HUES64 (cell line): ENCODE results near the gene RBM7.

Source experiments
- H3K27ac ChIP-seq: 2 replicates; pipeline ENCODE4 v1.7.0; 2013; ENCODE audit warnings: low read depth, low read length, inconsistent platforms
- H3K27me3 ChIP-seq: 2 replicates; pipeline ENCODE4 v1.6.1; 2013; ENCODE audit warnings: mild to moderate bottlenecking, low read length; ENCODE audit not compliant: insufficient read depth
- H3K36me3 ChIP-seq: 2 replicates; pipeline ENCODE4 v1.6.1; 2013; ENCODE audit warnings: mild to moderate bottlenecking, low read length; ENCODE audit not compliant: insufficient read depth
- H3K4me1 ChIP-seq: 2 replicates; pipeline ENCODE4 v1.6.1; 2013; ENCODE audit warnings: mild to moderate bottlenecking, low read length, moderate library complexity; ENCODE audit not compliant: insufficient read depth
- H3K4me3 ChIP-seq: 2 replicates; pipeline ENCODE4 v1.5.1; 2013; ENCODE audit warnings: mild to moderate bottlenecking, low read length, moderate library complexity
- H3K9ac ChIP-seq: 2 replicates; pipeline ENCODE4 v1.6.1; 2013; ENCODE audit warnings: mild to moderate bottlenecking, low read depth, low read length
- H3K9me3 ChIP-seq: 2 replicates; pipeline ENCODE4 v1.6.1; 2013; ENCODE audit warnings: low read depth, low read length; ENCODE audit not compliant: insufficient read depth
- WGBS: fragments of 150-250, 120-280 bp; methylation state at CpG from one replicate; pipeline ENCODE4 v1.1.7; 2013; ENCODE audit warnings: missing lambda C conversion rate; 5-methylcytosine and 5-hydroxymethylcytosine counted together

RBM7 gene

DNA sequence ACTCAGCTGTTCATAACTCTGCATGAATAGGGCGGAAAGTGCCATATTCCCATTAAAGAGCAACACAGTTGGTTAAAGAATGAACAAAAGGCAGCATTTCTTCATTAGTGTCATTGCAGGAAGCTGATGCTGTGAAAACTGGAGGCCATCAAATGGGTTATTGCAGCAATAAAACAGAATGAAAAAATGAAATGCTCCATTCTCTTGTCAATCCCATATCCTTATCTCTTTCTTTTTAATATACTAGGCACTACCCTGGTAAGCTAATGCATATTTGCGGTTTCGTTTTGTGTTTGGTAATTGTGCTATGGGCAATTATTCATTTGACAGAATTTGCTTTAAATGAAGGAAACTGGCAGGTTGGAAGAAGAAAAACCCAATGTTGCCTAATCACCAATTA, 25.4 kb upstream of the RBM7 start:
- WGBS: 99% methylated on average over 3 of the region's 3 CpGs
- H3K9me3 ChIP-seq: no peaks in the 10 kb centered on the region

DNA sequence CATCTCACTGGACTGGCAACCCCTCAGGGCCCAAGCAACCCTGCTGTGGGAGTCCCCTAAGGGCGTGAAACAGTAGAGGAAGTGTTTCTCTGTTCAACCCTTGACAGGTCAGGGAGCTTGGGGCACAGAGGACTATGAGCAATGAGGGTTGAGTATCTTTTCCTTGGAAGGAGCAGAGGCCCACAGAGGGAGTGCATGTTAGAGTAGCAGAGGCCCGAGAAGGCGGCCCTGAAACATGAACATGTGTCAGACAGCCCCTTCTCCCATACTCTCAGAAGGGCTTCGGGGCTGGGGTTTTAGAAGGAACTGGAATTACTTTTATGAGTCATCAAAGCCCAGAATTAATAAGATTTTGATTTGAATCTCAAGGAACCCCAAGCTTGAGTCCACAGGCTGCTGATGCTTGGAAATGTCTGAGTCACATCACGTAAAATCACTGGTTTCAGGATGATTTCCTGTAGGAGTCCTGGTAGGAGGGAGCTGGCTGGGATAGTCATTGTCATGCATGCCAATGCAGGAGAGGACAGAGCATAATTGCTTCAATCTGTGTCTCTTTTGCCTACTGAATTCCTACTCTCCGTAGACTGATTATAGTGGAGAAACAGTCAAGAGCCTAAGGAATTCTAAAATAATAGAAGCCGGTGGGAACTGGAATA, 22.7 kb upstream of the RBM7 start:
- Histone ChIP-seq H3K9ac (no peak overlapping the region), H3K36me3 (no peaks in the 10 kb centered on the region), H3K4me1 (peaks cover 11% of the 10 kb centered on the region), H3K27ac (no peak overlapping the region), H3K4me3 (no peak overlapping the region), H3K27me3 (no peaks in the 10 kb centered on the region), H3K9me3 (no peaks in the 10 kb centered on the region)
- WGBS: 80% methylated on average over 7 of the region's 7 CpGs

More for the DNA sequence above, 25.4 kb upstream of the RBM7 start:
- Histone ChIP-seq H3K36me3 (no peaks in the 10 kb centered on the region), H3K27me3 (no peaks in the 10 kb centered on the region), H3K4me1 (peaks cover 11% of the 10 kb centered on the region), H3K4me3 (no peak overlapping the region), H3K27ac (no peak overlapping the region), H3K9ac (no peak overlapping the region)

DNA sequence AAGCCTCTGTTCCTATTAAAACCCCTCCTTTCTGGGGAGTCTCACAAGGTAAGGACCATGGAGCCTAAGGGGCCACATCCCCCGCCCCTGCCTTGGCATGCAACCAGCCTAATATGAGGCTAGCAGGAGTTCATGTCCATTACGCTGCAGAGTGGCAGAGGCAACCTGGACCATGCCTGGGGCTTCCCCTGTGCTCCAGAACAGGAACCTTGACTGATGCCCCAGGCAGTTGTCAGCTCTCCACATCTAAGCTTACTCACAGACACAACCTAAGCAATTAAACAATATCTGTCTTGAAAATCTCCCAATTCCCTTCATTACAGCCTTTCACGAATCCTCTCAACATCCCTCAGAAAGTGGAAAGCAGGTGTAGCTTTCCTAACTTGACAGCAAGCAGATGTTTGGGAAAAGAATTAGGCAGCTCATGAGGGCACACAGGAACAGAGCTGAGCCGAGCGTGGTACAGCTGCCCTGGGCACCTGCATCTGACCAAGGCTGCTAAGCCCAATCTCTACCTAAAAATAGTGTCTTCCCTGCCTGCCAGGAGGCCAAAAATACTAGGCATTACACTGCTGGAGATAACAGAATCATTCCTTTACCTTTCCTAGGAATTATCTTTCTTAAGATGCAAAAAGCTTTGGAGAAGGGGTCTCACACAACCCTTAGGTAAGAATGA, 20.9 kb upstream of the RBM7 start:
- WGBS: 94% methylated on average over 5 of the region's 5 CpGs
- no peaks in the 10 kb centered on the region for H3K36me3 ChIP-seq

DNA sequence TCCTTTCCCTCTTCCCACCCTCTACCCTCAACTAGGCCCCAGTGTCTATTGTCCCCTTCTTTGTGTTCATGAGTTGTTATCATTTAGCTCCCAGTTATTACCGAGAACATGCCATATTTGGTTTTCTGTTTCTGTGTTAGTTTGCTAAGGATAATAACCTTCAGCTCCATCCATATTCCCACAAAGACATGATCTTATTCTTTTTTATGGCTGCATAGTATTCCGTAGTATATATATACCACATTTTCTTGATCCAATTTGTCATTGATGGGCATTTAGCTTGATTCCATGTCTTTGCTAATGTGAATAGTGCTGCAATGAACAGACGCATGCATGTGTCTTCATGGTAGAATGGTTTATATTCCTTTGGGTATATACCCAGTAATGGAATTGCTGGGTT, 18.0 kb upstream of the RBM7 start:
- Histone ChIP-seq H3K4me3 (no peak overlapping the region), H3K27me3 (no peaks in the 10 kb centered on the region), H3K27ac (no peak overlapping the region), H3K9me3 (no peaks in the 10 kb centered on the region), H3K36me3 (no peaks in the 10 kb centered on the region), H3K9ac (no peak overlapping the region), H3K4me1 (peaks cover 11% of the 10 kb centered on the region)
- 84% methylated on average over 1 of the region's 3 CpGs for WGBS

More for the DNA sequence above, 20.9 kb upstream of the RBM7 start:
- H3K27ac ChIP-seq: no peak overlapping the region
- no peaks in the 10 kb centered on the region for H3K9me3 ChIP-seq
- H3K4me1 ChIP-seq: peaks cover 11% of the 10 kb centered on the region
- H3K27me3 ChIP-seq: no peaks in the 10 kb centered on the region
- no peak overlapping the region for H3K4me3 ChIP-seq
- no peak overlapping the region for H3K9ac ChIP-seq

DNA sequence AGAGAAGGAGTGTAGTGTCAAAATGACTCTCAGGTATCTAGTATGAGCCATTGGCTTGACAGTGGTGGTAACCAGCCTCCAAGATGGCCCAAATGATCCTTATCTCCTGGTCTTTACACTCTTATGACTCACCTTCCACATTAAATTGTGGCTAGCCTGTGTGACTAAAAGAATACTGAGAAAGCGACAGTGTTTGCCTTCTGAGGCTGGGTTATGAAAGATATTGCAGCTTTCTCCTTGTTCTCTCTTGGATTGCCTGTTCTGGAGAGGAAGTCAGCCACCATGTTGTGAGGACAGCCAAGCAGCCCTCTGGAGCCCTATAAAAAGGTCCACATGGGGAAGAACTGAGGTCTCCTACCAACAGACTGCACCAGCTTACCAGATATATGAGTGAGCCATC, 16.0 kb upstream of the RBM7 start:
- Histone ChIP-seq H3K9me3 (no peaks in the 10 kb centered on the region), H3K27ac (no peak overlapping the region), H3K4me1 (no peaks in the 10 kb centered on the region), H3K9ac (no peak overlapping the region), H3K4me3 (no peak overlapping the region), H3K36me3 (no peaks in the 10 kb centered on the region), H3K27me3 (no peaks in the 10 kb centered on the region)
- 94% methylated on average over 1 of the region's 1 CpG for WGBS

DNA sequence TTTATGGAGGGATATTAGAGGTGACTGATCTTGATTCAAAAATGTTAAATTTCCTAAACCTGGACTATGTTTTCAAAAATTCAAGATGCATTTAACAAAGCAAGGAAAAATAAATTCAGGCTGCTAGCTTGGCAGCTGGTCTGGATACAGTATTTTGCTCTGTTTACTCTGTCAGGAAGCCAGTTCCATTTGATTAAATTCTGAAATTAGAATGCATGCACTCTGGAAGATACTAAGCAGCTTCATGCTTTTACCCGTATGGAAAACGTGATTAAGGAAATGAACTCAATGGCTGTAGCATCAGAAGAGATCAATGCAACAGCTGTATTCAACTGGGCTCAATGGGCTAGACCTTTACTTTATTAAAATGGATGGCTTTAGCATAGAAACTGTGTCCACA, 14.3 kb upstream of the RBM7 start:
- Histone ChIP-seq H3K27me3 (no peaks in the 10 kb centered on the region), H3K4me3 (no peak overlapping the region), H3K9ac (no peak overlapping the region), H3K9me3 (no peaks in the 10 kb centered on the region), H3K4me1 (no peaks in the 10 kb centered on the region), H3K27ac (no peak overlapping the region), H3K36me3 (no peaks in the 10 kb centered on the region)
- 89% methylated on average over 2 of the region's 2 CpGs for WGBS

DNA sequence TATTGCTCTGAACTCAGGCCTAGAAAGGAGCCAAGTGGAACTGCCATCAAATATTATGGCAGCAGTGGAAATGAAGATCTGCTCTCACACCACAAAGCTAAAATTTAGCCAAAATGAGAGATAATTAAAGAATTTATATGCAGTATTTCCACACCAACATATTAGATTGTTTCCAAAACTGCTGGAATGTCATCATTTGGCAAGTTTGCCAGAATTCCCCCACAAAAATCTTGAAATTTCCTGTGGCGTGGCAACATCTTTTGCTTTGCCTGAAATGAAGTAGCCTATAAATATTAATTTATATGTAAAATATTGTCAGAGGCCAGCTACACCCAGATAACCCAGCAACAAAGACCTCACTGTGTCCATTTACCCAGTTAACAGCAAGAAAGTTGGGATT, 13.9 kb upstream of the RBM7 start:
- H3K9me3 ChIP-seq: no peaks in the 10 kb centered on the region
- H3K4me3 ChIP-seq: no peak overlapping the region
- no peaks in the 10 kb centered on the region for H3K36me3 ChIP-seq
- 100% methylated on average over 1 of the region's 1 CpG for WGBS
- H3K27me3 ChIP-seq: no peaks in the 10 kb centered on the region
- no peaks in the 10 kb centered on the region for H3K4me1 ChIP-seq
- no peak overlapping the region for H3K27ac ChIP-seq
- no peak overlapping the region for H3K9ac ChIP-seq

DNA sequence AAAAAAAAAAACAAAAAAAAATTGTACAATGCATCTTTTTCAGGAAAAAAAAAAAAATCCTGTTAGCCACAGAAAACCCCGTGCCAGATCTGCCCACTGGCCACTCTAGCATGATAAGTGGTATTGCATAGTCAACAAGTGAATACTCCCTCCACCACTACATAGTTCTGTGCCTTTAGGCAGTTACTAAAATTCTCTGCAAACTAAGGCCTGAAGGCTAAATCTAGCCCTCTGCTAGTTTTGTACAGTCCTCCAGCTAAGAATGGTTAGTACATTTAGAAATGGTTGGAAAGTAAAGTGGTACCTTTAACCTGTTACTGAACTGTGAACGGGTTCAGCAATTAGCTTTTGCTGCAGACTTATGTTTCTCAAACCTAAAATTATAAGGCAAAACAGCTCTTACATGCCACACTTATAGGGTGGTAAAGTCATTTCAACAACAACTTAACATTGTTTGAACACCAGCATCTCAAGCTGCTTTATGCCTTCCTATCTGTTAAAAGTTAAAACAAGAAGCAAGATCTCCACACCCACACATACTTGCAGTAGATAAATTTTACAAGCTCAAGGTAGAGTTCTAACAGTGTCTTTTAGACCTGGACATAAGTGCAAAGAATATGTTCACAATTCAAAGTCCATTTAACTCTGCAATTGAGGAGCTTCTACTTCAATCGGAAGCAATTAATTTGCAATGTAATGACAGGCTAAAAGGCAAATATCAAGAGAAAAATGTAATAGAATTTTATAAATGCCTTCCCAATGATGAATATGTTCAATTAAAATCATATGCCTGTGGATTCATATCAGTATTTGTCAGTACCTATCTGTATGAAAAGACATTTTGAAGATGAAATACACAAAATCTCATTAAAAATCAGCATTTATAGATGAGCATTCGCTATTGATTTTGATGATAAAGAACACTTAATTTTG, 7.5 kb upstream of the RBM7 start:
- Histone ChIP-seq H3K27me3 (no peaks in the 10 kb centered on the region), H3K27ac (no peak overlapping the region), H3K4me3 (no peak overlapping the region), H3K9ac (no peak overlapping the region), H3K4me1 (peaks cover 14% of the 10 kb centered on the region), H3K9me3 (no peaks in the 10 kb centered on the region), H3K36me3 (no peaks in the 10 kb centered on the region)
- WGBS: 89% methylated on average over 3 of the region's 4 CpGs

DNA sequence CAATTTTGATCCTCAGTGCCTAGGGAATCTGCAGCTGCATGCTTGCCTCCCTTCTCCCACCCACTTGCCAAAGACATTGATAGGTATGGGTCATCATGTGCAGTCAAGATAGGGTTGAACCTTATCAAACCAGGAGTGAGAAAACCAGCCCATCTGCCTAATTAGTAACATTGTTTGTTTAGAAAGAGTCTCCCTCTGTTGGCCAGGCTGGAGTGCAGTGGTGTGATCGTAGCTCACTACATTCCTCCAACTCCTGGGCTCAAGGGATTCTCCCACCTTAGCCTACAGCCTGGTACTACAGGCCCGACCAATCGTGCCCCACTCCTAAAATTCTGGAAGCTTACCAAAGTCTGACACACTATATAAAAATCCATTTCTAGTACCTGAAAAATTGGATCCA, 4.7 kb upstream of the RBM7 start:
- Histone ChIP-seq H3K4me1 (peaks cover 28% of the 10 kb centered on the region), H3K36me3 (no peaks in the 10 kb centered on the region), H3K27ac (no peak overlapping the region), H3K27me3 (no peaks in the 10 kb centered on the region), H3K4me3 (no peak overlapping the region), H3K9me3 (no peaks in the 10 kb centered on the region), H3K9ac (no peak overlapping the region)
- 41% methylated on average over 3 of the region's 3 CpGs for WGBS

DNA sequence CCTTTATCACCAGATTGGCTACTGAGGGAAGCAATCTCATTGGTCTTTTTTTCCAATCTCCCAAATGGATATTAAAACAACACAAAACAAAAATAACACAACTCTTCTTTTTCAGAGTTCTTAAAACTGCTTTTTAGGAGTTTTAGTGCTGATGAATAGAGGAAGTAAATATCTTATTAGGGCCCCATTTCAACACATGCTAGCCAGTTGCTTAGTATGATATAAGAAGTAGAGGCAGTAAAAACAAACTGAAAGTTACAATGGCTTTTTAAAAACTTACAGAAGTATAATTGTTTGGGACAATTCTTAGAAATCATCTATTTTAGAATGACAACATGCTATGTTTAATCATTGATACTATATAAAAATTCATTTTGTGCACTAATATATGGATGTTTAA, 3.5 kb upstream of the RBM7 start:
- Histone ChIP-seq H3K9me3 (no peaks in the 10 kb centered on the region), H3K27me3 (no peaks in the 10 kb centered on the region), H3K9ac (no peak overlapping the region), H3K36me3 (no peaks in the 10 kb centered on the region; the same call in 1 of the 2 replicates), H3K27ac (no peak overlapping the region), H3K4me3 (no peak overlapping the region), H3K4me1 (peaks cover 28% of the 10 kb centered on the region)

DNA sequence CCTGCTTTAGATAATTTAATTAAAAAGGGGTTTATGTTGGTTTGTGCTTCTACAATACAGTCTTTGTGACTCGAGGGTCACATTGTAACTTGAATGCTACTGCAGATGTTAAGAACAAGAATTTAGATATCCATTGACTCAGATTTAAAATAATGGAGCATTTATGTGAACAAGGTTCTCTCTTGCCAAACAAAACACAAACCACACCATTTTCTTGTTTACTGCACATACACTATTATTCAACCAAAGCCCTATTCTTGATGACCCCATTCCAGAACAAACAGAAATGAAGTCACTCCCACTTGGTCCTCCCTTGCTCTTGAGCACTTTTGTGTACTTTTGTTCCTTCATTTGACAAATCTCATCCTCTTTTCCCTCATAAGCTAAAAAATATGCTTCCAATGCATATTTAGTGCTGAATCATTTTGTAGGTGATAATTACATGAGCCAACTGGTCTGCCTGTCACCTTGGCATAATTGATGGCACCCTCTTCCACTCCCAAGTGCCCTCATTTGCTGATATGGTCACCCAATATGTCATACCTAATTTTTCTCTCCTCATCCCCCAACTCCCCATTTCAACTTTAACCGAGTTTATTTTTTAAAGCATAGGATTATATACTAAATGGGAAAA, 3.0 kb upstream of the RBM7 start:
- Histone ChIP-seq H3K9me3 (no peaks in the 10 kb centered on the region), H3K9ac (no peak overlapping the region), H3K4me3 (no peak overlapping the region), H3K36me3 (no peaks in the 10 kb centered on the region; the same call in 1 of the 2 replicates), H3K27ac (no peak overlapping the region), H3K27me3 (no peaks in the 10 kb centered on the region), H3K4me1 (peaks cover 28% of the 10 kb centered on the region)
- 100% methylated on average over 1 of the region's 2 CpGs for WGBS
